Activated T-cell treated with anti-CD3 and anti-CD28 coated beads for 48 hours (primary cell): Measurements from ENCODE around the gene SNTG2.
"Not testable (repeated sequence)": the region's sequence is repeated elsewhere in the genome, so short reads cannot be mapped to it uniquely, and the experiment has no call there.

Experiments used
- DNase-seq: peaks from one replicate; pipeline ENCODE4 v3.0.0-alpha.2; 2020; ENCODE audit warnings: low read depth

The SNTG2 gene

GRCh38 chr2:1053786-1054185 lies 103.1 kb downstream of the SNTG2 start:
- DNase-seq, result no peak

GRCh38 chr2:1054399-1054798 lies 103.8 kb downstream of the SNTG2 start:
- no peak for DNase-seq

- DNase-seq, result no peak
Measured at GRCh38 chr2:1055014-1055595, 104.5 kb downstream of the SNTG2 start.

GRCh38 chr2:1060372-1060771 lies 109.7 kb downstream of the SNTG2 start:
- no peak for DNase-seq

GRCh38 chr2:1060987-1061386 lies 110.3 kb downstream of the SNTG2 start:
- DNase-seq, result no peak

GRCh38 chr2:1068241-1068640 lies 117.6 kb downstream of the SNTG2 start:
- no peak for DNase-seq

- no peak for DNase-seq
Measured at GRCh38 chr2:1068822-1069221, 118.2 kb downstream of the SNTG2 start.

GRCh38 chr2:1069847-1070246 lies 119.2 kb downstream of the SNTG2 start:
- DNase-seq, result no peak

GRCh38 chr2:1070601-1071000 lies 120.0 kb downstream of the SNTG2 start:
- no peak for DNase-seq

GRCh38 chr2:1071650-1072049 lies 121.0 kb downstream of the SNTG2 start:
- no peak for DNase-seq

- DNase-seq, result no peak
Measured at GRCh38 chr2:1072250-1072649, 121.6 kb downstream of the SNTG2 start.

GRCh38 chr2:1077911-1078310 lies 127.3 kb downstream of the SNTG2 start:
- no peak for DNase-seq

GRCh38 chr2:1078326-1078725 lies 127.7 kb downstream of the SNTG2 start:
- DNase-seq, result no peak

GRCh38 chr2:1079873-1080799 lies 129.5 kb downstream of the SNTG2 start:
- DNase-seq, result no peak

- no peak for DNase-seq
Measured at GRCh38 chr2:1081451-1082225, 131.0 kb downstream of the SNTG2 start.

- no peak for DNase-seq
Measured at GRCh38 chr2:1082456-1083205, 132.0 kb downstream of the SNTG2 start.

- no peak for DNase-seq
Measured at GRCh38 chr2:1088192-1088860, 137.7 kb downstream of the SNTG2 start.

- DNase-seq, result no peak
Measured at GRCh38 chr2:1088940-1089339, 138.3 kb downstream of the SNTG2 start.

- DNase-seq, result no peak
Measured at GRCh38 chr2:1091895-1092585, 141.4 kb downstream of the SNTG2 start.

GRCh38 chr2:1093668-1094067 lies 143.0 kb downstream of the SNTG2 start:
- DNase-seq, result not testable (repeated sequence)

- DNase-seq, result no peak
Measured at GRCh38 chr2:1097101-1097500, 146.5 kb downstream of the SNTG2 start.
